Progenitor cell of endocrine pancreas (in vitro differentiated cells): Measurements from ENCODE around the gene SPTBN5. TPM values are rescaled to one million over a fixed set of nuclear protein-coding genes. Genes with fewer than 3 reads are reported as not detected.

ENCODE experiments used
- DNase-seq: peaks from one replicate; pipeline ENCODE4 v3.0.0; 2021; ENCODE audit warnings: low spot score; ENCODE audit not compliant: unreplicated experiment
- H3K27ac Mint-ChIP-seq: 2 replicates; pipeline ENCODE4 v1.8.0; 2021; ENCODE audit warnings: mild to moderate bottlenecking, moderate library complexity, mixed read lengths
- H3K27me3 Mint-ChIP-seq: 2 replicates; pipeline ENCODE4 v1.8.0; 2021; ENCODE audit warnings: mixed read lengths
- H3K36me3 Mint-ChIP-seq: 2 replicates; pipeline ENCODE4 v1.8.0; 2022; ENCODE audit warnings: mixed read lengths; ENCODE audit not compliant: insufficient read depth
- H3K4me1 Mint-ChIP-seq: 2 replicates; pipeline ENCODE4 v1.8.0; 2021; ENCODE audit warnings: low read depth, mixed read lengths
- H3K4me3 Mint-ChIP-seq: 2 replicates; pipeline ENCODE4 v1.8.0; 2021; ENCODE audit warnings: low read depth, mild to moderate bottlenecking, moderate library complexity, mixed read lengths
- H3K9me3 Mint-ChIP-seq: 2 replicates; pipeline ENCODE4 v1.8.0; 2021; ENCODE audit warnings: low read depth, mixed read lengths
- CTCF ChIP-seq: fragments of 200-600 bp; sonication (generic); IDR thresholded peaks from one replicate; pipeline ENCODE4 v1.5.0; 2021; ENCODE audit warnings: antibody characterized with exemption, mild to moderate bottlenecking; ENCODE audit not compliant: unreplicated experiment
- total RNA-seq: library from RNA; stranded (reverse); gene quantifications from 2 replicates; pipeline ENCODE4 v1.2.1, GENCODE V29; 2021

SPTBN5 gene
- total RNA-seq, 1 donor from 2014 or later, result 7.9 TPM

- TF ChIP-seq CTCF, result no peak
- Mint-ChIP-seq H3K36me3 (peaks cover 7% of the 10 kb centered on the region), H3K4me1 (peaks cover 14% of the 10 kb centered on the region), H3K27me3 (no peaks in the 10 kb centered on the region), H3K9me3 (no peaks in the 10 kb centered on the region), H3K27ac (peak overlapping the region; percentile 56), H3K4me3 (no peak overlapping the region)
- DNase-seq, result no peak
Measured at GRCh38 chr15:41915255-41915994, 21.6 kb upstream of the SPTBN5 start.

- Mint-ChIP-seq H3K27ac (no peak overlapping the region), H3K9me3 (no peaks in the 10 kb centered on the region), H3K36me3 (peaks cover 9% of the 10 kb centered on the region), H3K27me3 (no peaks in the 10 kb centered on the region), H3K4me1 (peaks cover 7% of the 10 kb centered on the region), H3K4me3 (no peak overlapping the region)
- no peak for TF ChIP-seq CTCF
- no peak for DNase-seq
Measured at GRCh38 chr15:41914411-41914810, 20.6 kb upstream of the SPTBN5 start.

GRCh38 chr15:41913256-41913655 lies 19.4 kb upstream of the SPTBN5 start:
- no peak for TF ChIP-seq CTCF
- peaks cover 9% of the 10 kb centered on the region for H3K36me3 Mint-ChIP-seq

GRCh38 chr15:41911691-41912345 lies 18.0 kb upstream of the SPTBN5 start:
- H3K4me3 Mint-ChIP-seq, result no peak overlapping the region
- no peak for DNase-seq
- peaks cover 10% of the 10 kb centered on the region for H3K36me3 Mint-ChIP-seq
- H3K27me3 Mint-ChIP-seq, result no peaks in the 10 kb centered on the region
- H3K4me1 Mint-ChIP-seq, result peaks cover 10% of the 10 kb centered on the region
- TF ChIP-seq CTCF, result no peak
- no peaks in the 10 kb centered on the region for H3K9me3 Mint-ChIP-seq
- peak overlapping the region; percentile 34 for H3K27ac Mint-ChIP-seq

More at GRCh38 chr15:41913256-41913655, 19.4 kb upstream of the SPTBN5 start:
- Mint-ChIP-seq H3K27ac (no peak overlapping the region), H3K4me1 (peaks cover 9% of the 10 kb centered on the region), H3K27me3 (no peaks in the 10 kb centered on the region), H3K9me3 (no peaks in the 10 kb centered on the region), H3K4me3 (no peak overlapping the region)
- DNase-seq, result no peak

- Mint-ChIP-seq H3K27me3 (no peaks in the 10 kb centered on the region), H3K4me3 (no peak overlapping the region), H3K9me3 (no peaks in the 10 kb centered on the region), H3K27ac (no peak overlapping the region), H3K4me1 (peaks cover 12% of the 10 kb centered on the region), H3K36me3 (peaks cover 10% of the 10 kb centered on the region)
- no peak for TF ChIP-seq CTCF
- DNase-seq, result no peak
Measured at GRCh38 chr15:41908736-41909461, 15.0 kb upstream of the SPTBN5 start.
